Stimulated activated CD4-positive, alpha-beta T cell treated with anti-CD3 and anti-CD28 coated beads, Interleukin-1b, Interleukin-23, amount 100 ng/mL, for 1 hour (primary cell): ENCODE data around the gene ZNRF2.
"Not testable (repeated sequence)": the region's sequence is repeated elsewhere in the genome, so short reads cannot be mapped to it uniquely, and the experiment has no call there.

Experiments
- DNase-seq, 2 donors: peaks; one replicate each; pipeline ENCODE4 v3.0.0-alpha.2; 2020; ENCODE audit warnings: low read depth in 2 of 2

ZNRF2 gene

DNA sequence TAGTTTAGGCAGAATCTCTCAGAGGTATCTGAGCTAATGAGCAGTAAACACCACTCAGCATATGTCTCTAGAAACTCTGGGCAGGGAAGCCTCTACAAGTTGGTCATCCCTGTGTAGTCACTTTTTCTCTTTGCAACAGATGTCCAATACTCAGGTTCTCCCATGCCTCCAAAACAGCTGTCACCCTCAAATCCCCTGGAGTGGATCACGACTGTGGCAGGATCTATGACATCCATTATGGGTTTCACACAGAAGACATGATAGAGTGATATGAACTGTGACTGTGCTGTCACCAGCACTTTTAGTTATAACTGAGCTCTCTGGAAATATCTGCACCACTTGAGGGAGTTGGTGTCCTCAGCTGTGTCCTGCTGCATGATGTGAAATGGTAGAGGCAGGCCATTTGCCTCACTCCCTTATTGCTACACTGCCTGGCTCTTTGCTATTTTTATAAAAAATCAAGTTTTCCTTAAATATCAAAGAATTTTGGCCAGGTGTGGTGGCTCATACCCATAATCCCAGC is 24.1 kb upstream of the ZNRF2 start:
- no peak for DNase-seq

GRCh38 chr7:30263090-30263710 is 21.2 kb upstream of the ZNRF2 start:
- DNase-seq, result no peak

- DNase-seq, result no peak
Observed at GRCh38 chr7:30264052-30264451, 20.3 kb upstream of the ZNRF2 start.

DNA sequence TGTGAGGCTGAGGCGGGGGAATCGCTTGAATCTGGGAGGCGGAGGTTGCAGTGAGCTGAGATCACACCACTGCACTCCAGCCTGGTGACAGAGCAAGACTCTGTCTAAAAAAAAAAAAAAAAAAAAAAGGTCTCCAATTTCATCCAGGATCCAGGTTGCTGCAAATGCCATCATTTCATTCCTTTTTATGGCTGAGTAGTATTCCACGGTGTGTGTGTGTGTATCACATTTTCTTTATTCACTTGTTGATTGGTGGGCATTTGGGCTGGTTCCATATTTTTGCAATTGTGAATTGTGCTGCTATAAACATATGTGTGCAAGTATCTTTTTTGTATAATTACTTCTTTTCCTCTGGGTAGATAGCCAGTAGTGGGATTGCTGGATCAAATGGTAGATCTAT is 19.2 kb upstream of the ZNRF2 start:
- DNase-seq, result not testable (repeated sequence)

DNA sequence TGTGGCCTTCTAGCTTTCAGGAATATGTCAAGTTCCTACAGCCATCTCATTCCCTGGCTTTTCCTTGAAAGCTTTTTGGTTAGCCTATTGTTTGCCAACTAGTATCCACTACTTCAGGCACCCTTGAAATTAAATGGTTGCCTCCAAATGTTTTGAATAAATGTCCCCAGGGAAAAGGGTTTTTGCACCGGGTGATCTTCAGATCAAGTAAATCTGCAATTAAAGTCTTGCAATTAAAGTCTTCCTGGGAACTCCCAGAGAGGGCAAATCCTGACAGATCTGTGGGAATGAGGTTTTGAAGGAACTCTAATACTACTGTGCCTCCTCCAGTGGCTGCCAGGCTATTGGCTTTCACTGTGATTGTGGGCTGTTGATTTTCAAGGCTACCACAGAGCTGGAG is 17.7 kb upstream of the ZNRF2 start:
- no peak for DNase-seq

GRCh38 chr7:30268586-30268985 is 15.8 kb upstream of the ZNRF2 start:
- no peak for DNase-seq

- no peak for DNase-seq
Observed at GRCh38 chr7:30269490-30269889, 14.9 kb upstream of the ZNRF2 start.

DNA sequence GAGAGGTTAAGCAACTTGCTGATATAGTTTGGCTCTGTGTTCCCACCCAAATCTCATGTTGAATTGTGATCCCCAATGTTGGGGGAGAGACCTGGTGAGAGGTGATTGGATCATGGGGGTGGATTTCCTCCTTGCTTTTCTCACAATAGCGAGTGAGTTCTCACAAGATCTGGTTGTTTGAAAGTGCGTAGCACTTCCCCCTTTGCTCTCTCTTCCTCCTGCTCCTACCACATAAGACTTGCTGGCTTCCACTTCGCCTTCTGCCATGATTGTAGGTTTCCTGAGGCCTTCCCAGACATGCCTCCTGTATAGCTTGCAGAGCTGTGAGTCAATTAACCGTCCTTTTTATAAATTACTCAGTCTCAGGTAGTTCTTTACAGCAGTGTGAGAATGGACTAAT is 13.5 kb upstream of the ZNRF2 start:
- no peak for DNase-seq

DNA sequence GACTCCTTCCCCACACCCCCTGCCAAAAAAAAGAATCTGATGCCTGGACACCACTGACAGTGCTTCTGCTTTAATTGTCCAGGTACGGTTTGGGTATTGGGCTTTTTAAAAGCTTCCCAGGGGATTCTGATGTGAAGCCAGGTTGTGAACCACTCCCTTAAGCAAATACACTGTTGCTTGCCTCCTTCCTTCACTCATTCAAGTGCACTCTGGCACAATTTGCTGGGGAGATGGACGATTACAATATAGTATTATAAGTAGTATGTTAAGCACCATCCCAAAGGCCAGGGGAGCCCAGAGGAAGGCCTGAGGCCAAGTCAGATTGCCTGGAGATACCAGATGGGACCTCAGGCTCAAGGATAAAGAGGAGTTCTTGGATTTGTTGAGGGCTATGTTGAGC is 12.3 kb upstream of the ZNRF2 start:
- no peak for DNase-seq

GRCh38 chr7:30273552-30273951 is 10.8 kb upstream of the ZNRF2 start:
- no peak for DNase-seq

- DNase-seq, result no peak
Observed at GRCh38 chr7:30274641-30275040, 9.8 kb upstream of the ZNRF2 start.

DNA sequence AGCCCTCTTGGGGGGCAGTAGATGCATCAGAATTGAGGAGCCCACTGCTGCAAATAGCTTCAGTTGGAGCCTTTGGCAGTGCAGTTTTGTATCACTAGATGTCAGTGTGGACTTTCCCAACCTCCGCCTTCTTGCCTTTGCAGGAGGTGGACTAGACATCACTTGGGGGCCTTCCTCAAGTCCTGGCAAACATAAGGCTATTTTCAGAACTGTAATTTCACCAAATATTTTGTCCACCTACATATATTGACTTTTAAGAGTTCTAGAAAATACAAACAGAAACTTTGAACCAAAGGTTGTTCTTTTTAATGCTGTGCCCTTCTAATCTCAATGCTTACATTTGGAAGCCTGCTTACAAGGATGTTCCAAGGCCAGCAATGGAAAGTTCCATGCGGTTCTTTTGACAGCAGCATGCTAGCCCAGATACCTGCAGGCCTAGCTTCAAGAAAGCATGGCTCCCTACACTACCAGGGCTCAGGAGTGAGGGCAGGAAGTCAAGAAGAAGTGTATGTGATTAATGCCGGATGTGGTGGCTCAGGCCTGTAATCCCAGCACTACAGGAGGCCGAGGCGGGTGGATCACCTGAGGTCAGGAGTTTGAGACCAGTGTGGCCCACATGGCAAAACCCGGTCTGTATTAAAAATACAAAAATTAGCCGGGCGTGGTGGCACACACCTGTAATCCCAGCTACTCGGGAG is 8.0 kb upstream of the ZNRF2 start:
- peak in 1 of 2 donors; percentile 10 for DNase-seq

GRCh38 chr7:30278376-30278775 is 6.0 kb upstream of the ZNRF2 start:
- no peak for DNase-seq

GRCh38 chr7:30278849-30279652 is 5.3 kb upstream of the ZNRF2 start:
- no peak for DNase-seq

DNA sequence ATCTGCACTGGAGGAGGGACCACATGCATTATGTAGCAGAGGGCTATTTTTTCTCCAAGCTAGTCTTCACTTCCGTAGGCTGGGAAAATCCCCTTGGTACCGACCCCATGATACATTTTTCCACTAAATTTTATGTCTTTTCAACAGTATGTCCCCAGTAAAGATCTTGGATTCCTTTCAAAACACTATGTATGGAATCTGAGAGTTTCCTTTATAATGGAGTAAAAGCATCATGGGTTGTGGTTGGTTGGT is 4.8 kb upstream of the ZNRF2 start:
- no peak for DNase-seq

DNA sequence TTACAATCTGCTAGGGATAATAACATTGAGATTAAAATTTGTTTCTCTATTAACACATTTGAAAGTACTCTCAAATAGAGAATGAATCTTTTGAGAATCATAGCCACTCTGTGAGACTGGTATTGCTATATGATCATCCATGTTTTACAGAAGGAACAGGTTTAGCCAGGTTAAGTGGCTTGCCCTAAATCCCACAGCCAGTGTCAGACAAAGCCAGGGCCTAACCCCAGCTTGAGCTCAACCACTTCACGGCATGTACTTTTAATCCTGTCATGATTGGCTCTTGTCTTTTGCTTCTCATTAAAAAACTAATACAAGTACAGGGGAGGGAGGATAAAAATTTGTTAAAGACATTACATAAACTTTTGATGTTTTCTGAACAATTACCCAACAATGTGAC is 3.8 kb upstream of the ZNRF2 start:
- DNase-seq, result no peak

- no peak for DNase-seq
Observed at GRCh38 chr7:30281263-30281662, 3.1 kb upstream of the ZNRF2 start.

DNA sequence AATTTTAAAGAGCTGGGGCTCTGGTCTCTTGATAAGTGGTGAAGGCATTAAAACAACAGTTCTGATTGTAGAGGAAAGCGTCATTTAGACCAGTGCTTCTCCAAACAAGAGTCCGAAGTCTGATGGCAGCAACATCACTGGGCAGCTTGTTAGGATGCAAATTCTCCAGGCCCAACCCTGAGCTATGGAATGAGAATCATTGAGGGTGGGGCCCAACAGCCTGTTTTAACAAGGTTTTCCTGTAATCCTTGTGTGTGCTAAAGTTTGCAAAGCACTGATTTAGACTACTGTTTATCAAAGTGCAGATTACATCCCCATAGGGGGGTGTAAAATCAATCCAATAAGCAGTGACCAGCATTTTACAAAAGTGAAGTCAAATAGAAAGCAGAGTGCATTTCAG is 2.6 kb upstream of the ZNRF2 start:
- DNase-seq, result no peak

DNA sequence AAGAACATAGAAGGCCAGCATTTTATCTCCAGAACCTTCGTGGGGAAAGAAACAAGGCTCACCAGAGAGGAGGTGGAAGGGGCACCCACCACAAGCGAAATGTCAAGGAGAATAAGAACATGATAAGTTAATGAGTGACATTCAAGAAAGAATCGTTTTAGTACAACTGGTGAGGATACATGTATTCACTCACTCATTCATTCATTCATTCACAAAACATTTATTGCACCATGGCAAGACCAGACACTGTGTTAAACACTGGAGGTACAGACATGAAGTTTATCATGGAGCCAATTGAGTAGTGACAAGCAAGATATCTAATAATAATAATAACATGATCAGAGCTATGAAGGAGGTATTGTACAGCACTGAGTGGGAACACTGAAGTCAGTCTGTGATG is 1.7 kb upstream of the ZNRF2 start:
- no peak for DNase-seq

DNA sequence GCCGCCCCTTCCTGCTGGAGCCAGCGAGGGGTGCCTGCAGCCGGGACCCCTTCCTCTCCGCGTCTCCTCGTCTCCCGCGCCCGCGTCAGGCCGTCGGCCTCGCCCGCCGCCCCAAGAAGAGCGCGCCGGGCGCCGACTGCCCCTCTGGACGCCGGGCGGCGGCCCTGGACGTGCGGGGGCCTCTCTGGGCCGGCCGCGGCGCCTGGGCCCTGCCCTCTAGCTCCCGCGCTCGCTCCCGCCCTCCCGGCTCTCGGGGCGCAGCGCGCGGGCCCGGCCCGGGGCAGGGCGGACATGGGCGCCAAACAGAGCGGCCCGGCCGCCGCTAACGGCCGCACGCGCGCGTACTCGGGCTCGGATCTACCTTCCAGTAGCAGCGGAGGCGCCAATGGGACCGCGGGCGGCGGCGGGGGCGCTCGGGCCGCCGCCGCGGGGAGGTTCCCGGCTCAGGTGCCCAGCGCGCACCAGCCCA is 704 bp downstream of the ZNRF2 start:
- DNase-seq, result peak in 1 of 2 donors; percentile 7

DNA sequence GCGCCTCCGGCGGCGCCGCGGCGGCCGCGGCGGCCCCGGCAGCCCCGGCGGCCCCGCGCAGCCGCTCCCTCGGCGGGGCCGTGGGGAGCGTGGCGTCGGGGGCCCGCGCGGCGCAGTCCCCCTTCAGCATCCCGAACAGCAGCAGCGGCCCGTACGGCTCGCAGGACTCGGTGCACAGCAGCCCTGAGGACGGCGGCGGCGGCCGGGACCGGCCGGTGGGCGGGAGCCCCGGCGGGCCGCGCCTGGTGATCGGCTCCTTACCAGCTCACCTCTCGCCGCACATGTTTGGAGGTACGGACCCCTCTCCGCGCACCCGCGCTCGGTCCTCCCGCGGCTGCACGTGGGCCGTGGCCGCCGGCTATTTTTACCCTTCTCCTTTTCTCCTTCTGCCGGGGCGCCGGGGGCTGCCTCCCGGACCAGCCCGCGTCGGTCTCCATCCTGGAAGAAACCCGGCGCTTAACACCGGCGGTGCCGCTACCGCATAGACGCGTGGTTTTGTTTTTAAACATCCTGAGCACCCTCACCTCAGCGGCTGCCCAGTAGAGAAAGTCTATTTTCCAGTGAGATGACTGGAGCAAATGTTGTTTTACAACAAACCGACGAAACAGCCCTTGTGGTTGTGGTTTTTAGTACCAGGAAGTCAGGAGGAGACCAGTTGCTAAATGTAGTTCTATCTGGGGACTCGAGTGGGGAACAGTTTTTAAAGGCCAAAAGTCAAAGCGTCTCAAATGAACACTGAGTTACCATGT is 1.3 kb downstream of the ZNRF2 start:
- DNase-seq, result peak in 1 of 2 donors; percentile 6

- no peak for DNase-seq
Observed at GRCh38 chr7:30286749-30287148, 2.4 kb downstream of the ZNRF2 start.
